ENCODE results near the gene DHRS13.
"Not testable (repeated sequence)": the region's sequence is repeated elsewhere in the genome, so short reads cannot be mapped to it uniquely, and the experiment has no call there.

DHRS13 gene

GRCh38 chr17:28861393-28862203 lies 41.3 kb downstream of the DHRS13 start:
- no peak for DNase-seq

- no peak for DNase-seq
Observed at GRCh38 chr17:28860363-28860808, 42.5 kb downstream of the DHRS13 start.

- DNase-seq = no peak
Observed at GRCh38 chr17:28858801-28859355, 44.0 kb downstream of the DHRS13 start.

- DNase-seq = no peak
Observed at GRCh38 chr17:28857905-28858800, 44.7 kb downstream of the DHRS13 start.

GRCh38 chr17:28856028-28856574 lies 46.8 kb downstream of the DHRS13 start:
- no peak for DNase-seq

- DNase-seq = no peak
Observed at GRCh38 chr17:28855336-28855679, 47.6 kb downstream of the DHRS13 start.

GRCh38 chr17:28854457-28855335 lies 48.2 kb downstream of the DHRS13 start, which contains the start of gene ERAL1:
TSS of gene ERAL1 (plus strand) at chr17:28855016. CDS start at chr17:28855035, 19 bp downstream.
- DNase-seq = peak; percentile 33 to 94 (median 78)

GRCh38 chr17:28853295-28853694 lies 49.6 kb downstream of the DHRS13 start:
- DNase-seq = no peak

GRCh38 chr17:28849281-28849680 lies 53.6 kb downstream of the DHRS13 start:
- DNase-seq = no peak

GRCh38 chr17:28848667-28849066 lies 54.2 kb downstream of the DHRS13 start:
- not testable (repeated sequence) for DNase-seq

Data from nucleus accumbens (tissue), 56 donors.